Measurements from ENCODE around the gene SHROOM1.

The SHROOM1 gene

GRCh38 chr5:132853790-132854189 is 23.3 kb upstream of the SHROOM1 start:
- no peak for DNase-seq (ENCODE audit: low spot score)

- DNase-seq (ENCODE audit: low spot score) = no peak
Observed at GRCh38 chr5:132853323-132853722, 22.9 kb upstream of the SHROOM1 start.

DNA sequence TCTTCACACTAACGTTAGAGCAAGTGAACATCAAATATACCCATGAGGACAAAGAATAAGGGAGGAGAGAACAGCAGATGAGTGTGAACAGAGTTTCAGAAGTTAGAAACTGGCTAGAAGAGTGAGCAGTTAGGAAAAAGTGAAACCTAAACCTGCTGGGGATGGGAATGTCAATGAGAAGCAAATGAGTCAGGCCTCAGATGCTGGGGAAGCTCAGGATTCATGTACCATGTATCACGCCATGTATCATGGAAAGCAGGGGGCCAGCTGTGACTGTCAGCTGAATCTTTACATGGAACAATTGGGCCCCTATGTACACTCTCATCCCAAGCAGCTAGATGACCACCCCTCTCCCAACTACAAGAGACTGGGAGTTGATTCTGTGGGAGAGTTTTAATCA is 19.6 kb upstream of the SHROOM1 start:
- DNase-seq (ENCODE audit: low spot score) = no peak

- DNase-seq (ENCODE audit: low spot score) = no peak
Observed at GRCh38 chr5:132849347-132849746, 18.9 kb upstream of the SHROOM1 start.

GRCh38 chr5:132848270-132848669 is 17.8 kb upstream of the SHROOM1 start:
- no peak for DNase-seq (ENCODE audit: low spot score)

GRCh38 chr5:132841305-132841704 is 10.9 kb upstream of the SHROOM1 start:
- DNase-seq (ENCODE audit: low spot score) = no peak

- DNase-seq (ENCODE audit: low spot score) = no peak
Observed at GRCh38 chr5:132840896-132841295, 10.4 kb upstream of the SHROOM1 start.

- no peak for DNase-seq (ENCODE audit: low spot score)
Observed at GRCh38 chr5:132840313-132840712, 9.9 kb upstream of the SHROOM1 start.

DNA sequence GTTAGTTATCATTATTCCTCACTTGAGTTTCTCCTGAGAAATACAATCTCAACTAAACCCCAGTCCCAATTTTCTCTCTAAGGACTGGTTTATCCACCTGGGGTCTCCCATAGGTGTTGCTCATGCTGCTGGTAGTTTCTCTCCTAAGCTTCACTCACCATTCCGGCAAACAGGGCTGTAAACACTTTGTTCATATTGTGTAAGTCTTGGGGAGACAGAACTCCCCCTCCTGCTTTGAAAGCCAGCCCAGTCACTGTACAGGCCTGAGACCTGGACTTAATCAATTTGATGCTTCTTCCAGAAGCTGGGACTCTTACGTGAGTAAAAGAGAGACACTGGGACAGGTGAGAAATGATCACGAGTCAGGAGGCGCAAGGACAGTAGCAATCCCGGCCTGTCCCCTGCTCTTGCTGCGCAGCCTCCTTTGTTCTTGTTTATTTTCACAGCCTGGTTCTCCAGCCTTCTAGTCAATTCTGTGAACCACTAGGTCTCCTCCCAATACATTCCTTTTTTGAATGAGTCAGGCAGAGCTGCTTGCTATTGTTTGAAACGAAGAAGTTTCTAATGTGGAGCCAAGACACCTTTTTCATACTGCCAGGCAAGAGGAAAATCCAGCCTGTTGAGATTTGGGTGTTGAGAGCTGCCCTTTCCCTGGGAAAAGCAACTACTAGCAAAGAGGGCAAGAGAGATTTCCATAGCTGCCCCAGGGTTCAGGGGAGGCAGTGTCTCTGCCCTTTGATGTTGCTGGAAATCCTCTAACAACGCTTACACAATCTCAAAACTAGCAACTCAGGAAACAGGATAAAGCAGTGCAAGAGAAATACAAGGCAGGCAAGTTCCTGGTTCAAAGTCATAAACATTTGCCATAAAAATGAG is 9.2 kb upstream of the SHROOM1 start:
- no peak for DNase-seq (ENCODE audit: low spot score)

- no peak for DNase-seq (ENCODE audit: low spot score)
Observed at GRCh38 chr5:132838516-132839282, 8.3 kb upstream of the SHROOM1 start.

DNA sequence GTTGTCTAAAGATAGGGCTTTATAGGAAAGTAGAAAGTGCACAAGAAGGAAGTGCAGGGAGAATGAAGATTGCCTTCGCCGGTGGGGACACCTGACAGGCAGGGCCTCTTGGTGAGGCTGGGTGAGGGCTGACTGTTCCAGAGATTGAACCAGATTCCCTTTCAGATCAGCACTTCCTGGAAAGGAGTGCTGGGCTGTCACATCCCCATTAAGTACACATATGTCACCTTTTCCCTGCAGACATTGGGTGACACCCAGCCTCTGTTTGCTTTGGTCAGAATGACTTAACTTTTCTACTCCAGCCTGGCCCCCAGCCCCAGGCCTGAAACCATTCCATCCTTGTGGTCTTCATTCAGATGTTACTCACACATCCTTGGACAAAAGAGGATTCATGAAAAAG is 7.4 kb upstream of the SHROOM1 start:
- DNase-seq (ENCODE audit: low spot score) = no peak

DNA sequence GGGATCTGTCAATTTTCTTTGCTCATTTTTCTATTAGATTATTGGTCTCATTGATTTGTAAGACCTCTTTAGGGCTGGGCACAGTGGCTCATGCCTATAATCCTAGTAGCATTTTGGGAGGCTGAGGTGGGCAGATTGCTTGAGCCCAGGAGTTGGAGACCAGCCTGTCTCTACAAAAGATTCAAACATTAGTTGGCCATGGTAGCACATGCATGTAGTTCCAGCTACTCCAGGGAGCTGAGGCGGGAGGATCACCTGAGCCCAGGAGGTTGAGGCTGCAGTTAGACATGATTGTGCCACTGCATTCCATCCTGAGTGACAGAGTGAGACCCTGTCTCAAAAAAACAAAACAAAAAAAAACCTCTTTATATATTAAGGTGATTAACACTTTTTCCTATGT is 6.4 kb upstream of the SHROOM1 start:
- no peak for DNase-seq (ENCODE audit: low spot score)

- no peak for DNase-seq (ENCODE audit: low spot score)
Observed at GRCh38 chr5:132834057-132834456, 3.6 kb upstream of the SHROOM1 start.

DNA sequence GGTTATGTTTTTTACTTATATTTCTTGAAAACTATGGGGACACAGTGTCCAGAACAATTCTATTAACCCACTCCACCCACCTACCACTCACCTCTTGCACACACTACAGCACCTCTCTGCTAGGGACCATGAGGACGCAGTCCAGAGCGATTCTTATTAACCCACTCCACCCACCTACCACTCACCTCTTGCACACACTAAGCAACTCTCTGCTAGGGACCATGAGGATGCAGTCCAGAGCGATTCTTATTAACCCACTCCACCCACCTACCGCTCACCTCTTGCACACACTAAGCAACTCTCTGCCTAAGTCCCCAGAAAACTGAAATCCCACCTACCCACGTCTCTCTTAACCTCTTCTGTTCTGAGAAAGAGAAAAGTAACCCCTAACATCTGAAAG is 2.2 kb upstream of the SHROOM1 start:
- DNase-seq (ENCODE audit: low spot score) = no peak

GRCh38 chr5:132831095-132831860 is 831 bp upstream of the SHROOM1 start:
- DNase-seq (ENCODE audit: low spot score) = no peak

GRCh38 chr5:132829742-132830435 is 558 bp downstream of the SHROOM1 start:
- peak; percentile 59 for DNase-seq (ENCODE audit: low spot score)

DNA sequence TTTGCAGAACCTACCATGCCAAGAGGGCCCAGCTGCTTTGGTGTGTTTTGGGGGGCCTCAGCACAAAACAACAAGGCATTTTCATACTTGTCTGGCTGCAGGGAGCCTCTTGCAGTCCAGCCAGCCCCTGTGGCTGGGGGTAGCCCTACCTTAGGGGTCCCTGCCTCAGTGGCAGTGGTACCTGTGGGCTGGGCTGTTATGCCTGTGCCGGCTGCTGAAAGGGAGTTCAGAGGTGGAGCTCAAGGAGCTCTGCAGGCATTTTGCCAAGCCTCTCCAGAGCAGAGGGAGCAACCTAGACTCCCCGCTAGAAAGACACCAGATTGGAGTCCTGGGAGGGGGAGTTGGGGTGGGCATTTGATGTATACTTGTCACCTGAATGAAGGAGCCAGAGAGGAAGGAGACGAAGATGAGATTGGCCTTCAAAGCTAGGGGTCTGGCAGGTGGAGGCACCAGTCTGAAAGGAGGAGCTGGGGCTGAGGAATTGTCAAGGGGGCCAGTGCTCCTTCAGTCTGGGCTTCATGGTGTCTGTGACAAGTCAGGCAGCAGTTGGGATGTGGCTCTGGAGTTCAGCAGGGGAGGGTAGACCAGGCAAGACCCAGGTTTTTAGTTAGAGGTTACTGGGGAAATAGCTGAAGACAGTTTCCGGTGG is 1.5 kb downstream of the SHROOM1 start:
- no peak for DNase-seq (ENCODE audit: low spot score)

DNA sequence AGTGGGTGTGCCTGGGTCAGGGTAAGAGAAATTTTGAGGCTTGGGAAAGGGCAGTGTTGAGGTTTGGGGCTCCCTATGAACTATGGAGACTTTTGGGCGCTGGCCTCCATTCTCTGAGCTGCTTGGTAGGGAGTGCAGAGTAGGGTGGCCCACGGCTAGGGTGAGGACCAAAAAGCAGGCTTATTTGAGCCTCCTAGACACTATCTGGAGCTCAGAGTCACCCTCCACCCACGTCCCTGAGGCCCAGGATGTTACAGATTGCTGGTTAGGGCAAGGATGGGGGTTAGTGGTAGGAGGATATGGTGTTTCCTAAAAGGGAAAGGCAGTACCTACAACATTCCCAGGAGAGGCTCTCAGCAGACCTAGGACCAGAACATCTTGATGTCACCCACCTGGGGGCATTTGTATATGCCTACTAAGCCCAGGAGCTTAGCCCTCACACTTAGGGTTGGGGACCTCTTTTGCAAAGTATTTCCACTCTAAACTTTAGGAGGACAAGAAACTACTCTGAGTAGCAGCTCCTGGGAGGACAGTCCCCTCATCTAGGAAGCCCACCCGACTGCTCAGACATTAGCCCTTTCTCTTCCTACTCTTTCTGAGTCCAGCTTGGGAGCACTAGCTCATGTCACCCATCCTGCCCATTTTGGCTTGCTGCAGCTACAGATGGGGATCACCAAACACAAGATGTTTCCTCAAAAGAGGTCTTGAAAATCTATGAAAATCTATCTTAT is 2.3 kb downstream of the SHROOM1 start:
- no peak for DNase-seq (ENCODE audit: low spot score)

DNA sequence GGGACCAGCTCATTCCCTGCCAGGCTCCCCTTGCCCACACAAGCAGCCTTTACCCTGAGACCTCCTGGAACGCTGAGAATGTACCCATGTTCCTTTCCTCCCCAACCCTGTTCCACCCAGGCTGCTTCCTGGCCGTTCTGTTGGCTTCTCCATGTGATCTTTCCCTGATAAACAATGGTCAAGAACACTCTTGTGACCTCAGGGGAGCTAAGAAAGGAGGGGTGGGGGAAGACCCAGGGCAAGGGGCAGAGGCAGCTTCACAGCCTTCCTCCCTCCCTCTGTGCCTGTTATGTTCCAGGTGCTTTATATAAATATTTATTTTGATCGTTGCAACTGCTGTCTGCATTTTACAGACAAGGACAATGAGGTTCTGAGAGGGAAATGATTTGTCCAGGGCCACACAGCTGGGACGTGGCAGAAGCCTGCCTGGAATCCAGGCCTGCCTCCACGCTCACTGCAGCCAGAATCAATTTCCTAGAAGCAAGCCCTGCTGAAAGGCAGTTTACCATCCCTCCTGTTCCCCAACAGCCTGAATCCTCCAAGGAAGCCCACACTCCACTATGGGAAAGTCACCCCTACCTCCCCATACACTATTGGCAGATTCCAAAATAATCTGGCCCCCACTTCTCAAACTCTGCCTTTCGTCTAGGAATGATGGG is 3.9 kb downstream of the SHROOM1 start:
- no peak for DNase-seq (ENCODE audit: low spot score)

GRCh38 chr5:132825834-132826391 is 4.5 kb downstream of the SHROOM1 start:
- no peak for DNase-seq (ENCODE audit: low spot score)
